ENCODE results near the gene FMN2. TPM values are rescaled to one million over a fixed set of nuclear protein-coding genes. Genes with fewer than 3 reads are reported as not detected.

Gene FMN2
- total RNA-seq, 2 experiments from 2014 or later = not detected

DNA sequence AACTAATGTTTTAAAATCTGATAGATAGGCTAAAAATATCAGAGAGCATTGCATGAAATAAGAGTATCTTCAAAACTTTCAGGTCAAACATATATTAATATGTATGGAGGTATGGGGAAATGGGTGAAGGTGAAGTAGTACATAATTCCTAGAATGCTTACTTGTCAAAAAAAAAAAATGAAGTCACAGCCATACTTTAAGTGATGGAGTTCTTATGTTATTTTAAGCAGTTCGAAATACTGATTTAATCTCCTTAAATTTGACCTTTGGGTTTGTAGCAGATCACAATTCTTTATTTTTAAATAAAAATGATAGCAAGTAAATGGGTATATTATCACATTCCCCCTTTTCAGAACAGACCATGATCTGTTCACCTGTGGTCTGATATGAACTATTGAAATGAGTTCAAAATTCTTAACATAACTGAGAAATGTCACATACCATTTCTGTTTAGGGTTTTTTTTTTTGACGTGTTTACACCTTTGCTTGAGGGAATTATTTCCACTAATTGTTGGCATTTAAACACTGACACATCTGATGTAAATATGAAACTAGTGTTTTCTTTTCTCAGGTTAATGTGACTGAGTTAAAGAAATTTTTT lies 300.1 kb downstream of the FMN2 start:
- H3K4me1 Mint-ChIP-seq (ENCODE audit: low read depth) = no peaks in the 10 kb centered on the region

DNA sequence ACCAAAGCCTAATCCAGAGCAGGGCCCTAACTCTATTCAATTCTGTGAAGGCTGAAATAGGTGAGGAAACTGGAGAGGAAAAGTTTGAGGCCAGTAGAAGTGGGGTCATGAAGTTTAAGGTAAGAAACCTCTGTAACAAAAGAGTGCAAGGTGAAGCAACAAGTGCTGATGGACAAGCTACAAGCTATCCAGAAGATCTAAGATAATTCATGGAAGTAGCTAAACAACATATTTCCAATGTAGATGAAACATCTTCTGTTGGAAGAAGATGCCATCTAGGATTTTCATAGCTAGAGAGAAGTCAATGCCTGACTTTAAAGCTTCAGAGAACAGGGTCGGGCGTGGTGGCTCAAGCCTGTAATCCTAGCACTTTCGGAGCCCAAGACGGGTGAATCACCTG lies 302.7 kb downstream of the FMN2 start:
- intact Hi-C loops (cut with DNase I, micrococcal nuclease) = no loop called here
- Histone ChIP-seq H3K4me3 (ENCODE audit: low read length) (no peak overlapping the region), H3K27ac (ENCODE audit: low read depth in 1 of 2, low read length in 2 of 2) (no peak overlapping the region), H3K27me3 (ENCODE audit: control insufficient read depth in 1 of 2, insufficient read depth in 2 of 2, low read length in 2 of 2) (no peaks in the 10 kb centered on the region), H3K36me3 (ENCODE audit: insufficient read depth, low read length) (no peaks in the 10 kb centered on the region), H3K4me1 (ENCODE audit: insufficient read depth, low read length) (no peaks in the 10 kb centered on the region), H3K9me3 (ENCODE audit: control insufficient read depth in 1 of 2, insufficient read depth in 1 of 2, low read length in 2 of 2) (peaks cover 0 to 5% of the 10 kb centered on the region in 2 experiments)
- no peaks in the 10 kb centered on the region for H3K36me3 Mint-ChIP-seq (ENCODE audit: low read depth)
- H3K4me3 Mint-ChIP-seq = no peak overlapping the region
- TF ChIP-seq, protein P1, sequence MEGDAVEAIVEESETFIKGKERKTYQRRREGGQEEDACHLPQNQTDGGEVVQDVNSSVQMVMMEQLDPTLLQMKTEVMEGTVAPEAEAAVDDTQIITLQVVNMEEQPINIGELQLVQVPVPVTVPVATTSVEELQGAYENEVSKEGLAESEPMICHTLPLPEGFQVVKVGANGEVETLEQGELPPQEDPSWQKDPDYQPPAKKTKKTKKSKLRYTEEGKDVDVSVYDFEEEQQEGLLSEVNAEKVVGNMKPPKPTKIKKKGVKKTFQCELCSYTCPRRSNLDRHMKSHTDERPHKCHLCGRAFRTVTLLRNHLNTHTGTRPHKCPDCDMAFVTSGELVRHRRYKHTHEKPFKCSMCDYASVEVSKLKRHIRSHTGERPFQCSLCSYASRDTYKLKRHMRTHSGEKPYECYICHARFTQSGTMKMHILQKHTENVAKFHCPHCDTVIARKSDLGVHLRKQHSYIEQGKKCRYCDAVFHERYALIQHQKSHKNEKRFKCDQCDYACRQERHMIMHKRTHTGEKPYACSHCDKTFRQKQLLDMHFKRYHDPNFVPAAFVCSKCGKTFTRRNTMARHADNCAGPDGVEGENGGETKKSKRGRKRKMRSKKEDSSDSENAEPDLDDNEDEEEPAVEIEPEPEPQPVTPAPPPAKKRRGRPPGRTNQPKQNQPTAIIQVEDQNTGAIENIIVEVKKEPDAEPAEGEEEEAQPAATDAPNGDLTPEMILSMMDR (IDR thresholded peaks at IDR 0.05) = no peak
- H3K27ac Mint-ChIP-seq = no peak overlapping the region
- H3K27me3 Mint-ChIP-seq = no peaks in the 10 kb centered on the region
- H3K4me1 Mint-ChIP-seq (ENCODE audit: low read depth) = no peaks in the 10 kb centered on the region
- CTCF ChIA-PET = no interaction called here
- DNase-seq = no peak
- POLR2A ChIA-PET = no interaction called here
- no peaks in the 10 kb centered on the region for H3K9me3 Mint-ChIP-seq
- ATAC-seq (ENCODE audit: poor library complexity) = no peak

More for the DNA sequence above, 300.1 kb downstream of the FMN2 start:
- H3K9me3 ChIP-seq (ENCODE audit: control insufficient read depth in 1 of 2, insufficient read depth in 1 of 2, low read length in 2 of 2) = no peaks in the 10 kb centered on the region
- TF ChIP-seq, protein P1 (IDR thresholded peaks at IDR 0.05) = no peak
- no peaks in the 10 kb centered on the region for H3K27me3 ChIP-seq (ENCODE audit: control insufficient read depth in 1 of 2, insufficient read depth in 2 of 2, low read length in 2 of 2)
- ATAC-seq (ENCODE audit: poor library complexity) (no peak), DNase-seq (no peak)
- H3K27ac ChIP-seq (ENCODE audit: low read depth in 1 of 2, low read length in 2 of 2) = no peak overlapping the region
- no peaks in the 10 kb centered on the region for H3K27me3 Mint-ChIP-seq
- no peaks in the 10 kb centered on the region for H3K4me1 ChIP-seq (ENCODE audit: insufficient read depth, low read length)
- intact Hi-C loops (cut with DNase I, micrococcal nuclease) = no loop called here
- H3K36me3 Mint-ChIP-seq (ENCODE audit: low read depth) = no peaks in the 10 kb centered on the region
- POLR2A ChIA-PET = no interaction called here
- no peak overlapping the region for H3K4me3 Mint-ChIP-seq
- no peaks in the 10 kb centered on the region for H3K9me3 Mint-ChIP-seq
- no peak overlapping the region for H3K27ac Mint-ChIP-seq
- no peak overlapping the region for H3K4me3 ChIP-seq (ENCODE audit: low read length)
- CTCF ChIA-PET = no interaction called here
- H3K36me3 ChIP-seq (ENCODE audit: insufficient read depth, low read length) = no peaks in the 10 kb centered on the region

DNA sequence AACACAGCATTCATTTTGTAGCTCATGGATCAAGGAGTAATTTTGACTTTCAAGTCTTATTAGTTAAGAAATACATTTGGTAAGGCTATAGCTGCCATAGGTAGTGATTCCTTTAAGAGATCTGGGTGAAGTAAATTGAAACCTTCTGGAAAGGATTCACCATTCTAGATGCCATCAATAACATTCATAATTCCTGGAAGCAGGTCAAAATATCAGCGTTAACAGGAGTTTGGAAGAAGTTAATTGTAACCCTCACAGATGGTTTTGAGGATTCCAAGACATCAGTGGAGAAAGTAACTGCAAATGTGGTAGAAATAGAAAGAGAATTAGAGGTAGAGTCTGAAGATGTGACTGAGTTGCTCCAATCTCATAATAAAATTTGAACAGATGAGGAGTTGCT lies 303.7 kb downstream of the FMN2 start:
- TF ChIP-seq, protein P1 (IDR thresholded peaks at IDR 0.05) = no peak
- no peak overlapping the region for H3K27ac Mint-ChIP-seq
- H3K36me3 Mint-ChIP-seq (ENCODE audit: low read depth) = no peaks in the 10 kb centered on the region
- peaks cover 0 to 8% of the 10 kb centered on the region in 2 experiments for H3K9me3 ChIP-seq (ENCODE audit: control insufficient read depth in 1 of 2, insufficient read depth in 1 of 2, low read length in 2 of 2)
- H3K4me1 ChIP-seq (ENCODE audit: insufficient read depth, low read length) = no peaks in the 10 kb centered on the region
- POLR2A ChIA-PET = no interaction called here
- no peaks in the 10 kb centered on the region for H3K27me3 ChIP-seq (ENCODE audit: control insufficient read depth in 1 of 2, insufficient read depth in 2 of 2, low read length in 2 of 2)
- intact Hi-C loops (cut with DNase I, micrococcal nuclease) = no loop called here
- no peaks in the 10 kb centered on the region for H3K27me3 Mint-ChIP-seq
- DNase-seq (no peak), ATAC-seq (ENCODE audit: poor library complexity) (no peak)
- H3K36me3 ChIP-seq (ENCODE audit: insufficient read depth, low read length) = no peaks in the 10 kb centered on the region
- no peak overlapping the region for H3K27ac ChIP-seq (ENCODE audit: low read depth in 1 of 2, low read length in 2 of 2)
- H3K4me1 Mint-ChIP-seq (ENCODE audit: low read depth) = no peaks in the 10 kb centered on the region
- H3K4me3 Mint-ChIP-seq = no peak overlapping the region
- no peak overlapping the region for H3K4me3 ChIP-seq (ENCODE audit: low read length)
- no peaks in the 10 kb centered on the region for H3K9me3 Mint-ChIP-seq
- CTCF ChIA-PET = no interaction called here
